ENCODE measurements around the gene ZNF792.
"Not testable (repeated sequence)": the region's sequence is repeated elsewhere in the genome, so short reads cannot be mapped to it uniquely, and the experiment has no call there.

Gene ZNF792

GRCh38 chr19:34979819-34980640 lies 16.0 kb upstream of the ZNF792 start:
- in situ Hi-C loops (cut with MboI; ENCODE audit: low pct_unique_long_range_greater_than_20kb, low sequenced_read_pairs) = no loop called here
- no peak for DNase-seq

- in situ Hi-C loops (cut with MboI; ENCODE audit: low pct_unique_long_range_greater_than_20kb, low sequenced_read_pairs) = no loop called here
- DNase-seq = no peak
Measured at GRCh38 chr19:34976611-34977010, 12.6 kb upstream of the ZNF792 start.

GRCh38 chr19:34975056-34975455 lies 11.0 kb upstream of the ZNF792 start:
- no peak for DNase-seq
- in situ Hi-C loops (cut with MboI; ENCODE audit: low pct_unique_long_range_greater_than_20kb, low sequenced_read_pairs) = no loop called here

- no peak for DNase-seq
- in situ Hi-C loops (cut with MboI; ENCODE audit: low pct_unique_long_range_greater_than_20kb, low sequenced_read_pairs) = no loop called here
Measured at GRCh38 chr19:34974646-34975045, 10.6 kb upstream of the ZNF792 start.

- in situ Hi-C loops (cut with MboI; ENCODE audit: low pct_unique_long_range_greater_than_20kb, low sequenced_read_pairs) = no loop called here
- DNase-seq = no peak
Measured at GRCh38 chr19:34972163-34972705, 8.2 kb upstream of the ZNF792 start.

GRCh38 chr19:34970185-34970780 lies 6.3 kb upstream of the ZNF792 start:
- in situ Hi-C loops (cut with MboI; ENCODE audit: low pct_unique_long_range_greater_than_20kb, low sequenced_read_pairs); DNase-seq: not testable (repeated sequence)

GRCh38 chr19:34969721-34970120 lies 5.7 kb upstream of the ZNF792 start:
- in situ Hi-C loops (cut with MboI; ENCODE audit: low pct_unique_long_range_greater_than_20kb, low sequenced_read_pairs) = no loop called here
- no peak for DNase-seq

- no peak for DNase-seq
- in situ Hi-C loops (cut with MboI; ENCODE audit: low pct_unique_long_range_greater_than_20kb, low sequenced_read_pairs) = no loop called here
Measured at GRCh38 chr19:34967551-34967950, 3.5 kb upstream of the ZNF792 start.

GRCh38 chr19:34965505-34965904 lies 1.5 kb upstream of the ZNF792 start:
- DNase-seq; in situ Hi-C loops (cut with MboI; ENCODE audit: low pct_unique_long_range_greater_than_20kb, low sequenced_read_pairs): not testable (repeated sequence)

GRCh38 chr19:34964598-34964997 lies 569 bp upstream of the ZNF792 start:
- no peak for DNase-seq
- in situ Hi-C loops (cut with MboI; ENCODE audit: low pct_unique_long_range_greater_than_20kb, low sequenced_read_pairs) = no loop called here

- in situ Hi-C loops (cut with MboI; ENCODE audit: low pct_unique_long_range_greater_than_20kb, low sequenced_read_pairs) = no loop called here
Measured at GRCh38 chr19:34962687-34963572, 1.1 kb downstream of the ZNF792 start.

GRCh38 chr19:34961775-34962686 lies 2.0 kb downstream of the ZNF792 start:
- in situ Hi-C loops (cut with MboI; ENCODE audit: low pct_unique_long_range_greater_than_20kb, low sequenced_read_pairs) = no loop called here
- peak; percentile 94 for DNase-seq

More at GRCh38 chr19:34962687-34963572, 1.1 kb downstream of the ZNF792 start:
- no peak for DNase-seq

- in situ Hi-C loops (cut with MboI; ENCODE audit: low pct_unique_long_range_greater_than_20kb, low sequenced_read_pairs) = no loop called here
- no peak for DNase-seq
Measured at GRCh38 chr19:34960940-34961679, 2.9 kb downstream of the ZNF792 start.

- no peak for DNase-seq
- in situ Hi-C loops (cut with MboI; ENCODE audit: low pct_unique_long_range_greater_than_20kb, low sequenced_read_pairs) = no loop called here
Measured at GRCh38 chr19:34960103-34960805, 3.8 kb downstream of the ZNF792 start.

- in situ Hi-C loops (cut with MboI; ENCODE audit: low pct_unique_long_range_greater_than_20kb, low sequenced_read_pairs) = no loop called here
Measured at GRCh38 chr19:34959021-34959420, 5.0 kb downstream of the ZNF792 start.

GRCh38 chr19:34957830-34958751 lies 5.9 kb downstream of the ZNF792 start:
- in situ Hi-C loops (cut with MboI; ENCODE audit: low pct_unique_long_range_greater_than_20kb, low sequenced_read_pairs) = no loop called here

More at GRCh38 chr19:34959021-34959420, 5.0 kb downstream of the ZNF792 start:
- no peak for DNase-seq

More at GRCh38 chr19:34957830-34958751, 5.9 kb downstream of the ZNF792 start:
- no peak for DNase-seq

Measured in KBM-7 (cell line).